ENCODE results near the gene LMBRD1.
"Not testable (repeated sequence)": the region's sequence is repeated elsewhere in the genome, so short reads cannot be mapped to it uniquely, and the experiment has no call there.

The LMBRD1 gene

GRCh38 chr6:69796073-69796641 lies 653 bp downstream of the LMBRD1 start:
- DNase-seq: no peak

GRCh38 chr6:69795469-69796072 lies 1.2 kb downstream of the LMBRD1 start:
- DNase-seq: no peak

- no peak for DNase-seq
These were observed 4.5 kb downstream of the LMBRD1 start for GRCh38 chr6:69792292-69792691.

- no peak for DNase-seq
These were observed 5.7 kb downstream of the LMBRD1 start for GRCh38 chr6:69791065-69791471.

GRCh38 chr6:69790629-69791028 lies 6.2 kb downstream of the LMBRD1 start:
- no peak for DNase-seq

GRCh38 chr6:69789578-69789977 lies 7.2 kb downstream of the LMBRD1 start:
- DNase-seq: no peak

GRCh38 chr6:69787436-69787835 lies 9.4 kb downstream of the LMBRD1 start:
- DNase-seq: not testable (repeated sequence)

- no peak for DNase-seq
These were observed 11.1 kb downstream of the LMBRD1 start for GRCh38 chr6:69785697-69786096.

GRCh38 chr6:69784595-69785377 lies 12.0 kb downstream of the LMBRD1 start:
- no peak for DNase-seq

GRCh38 chr6:69783108-69783507 lies 13.7 kb downstream of the LMBRD1 start:
- no peak for DNase-seq

- no peak for DNase-seq
These were observed 16.1 kb downstream of the LMBRD1 start for GRCh38 chr6:69780585-69781178.

- no peak for DNase-seq
These were observed 20.9 kb downstream of the LMBRD1 start for GRCh38 chr6:69775941-69776340.

- no peak for DNase-seq
These were observed 21.3 kb downstream of the LMBRD1 start for GRCh38 chr6:69775585-69775849.

- DNase-seq: no peak
These were observed 21.8 kb downstream of the LMBRD1 start for GRCh38 chr6:69774740-69775584.

- no peak for DNase-seq
These were observed 25.5 kb downstream of the LMBRD1 start for GRCh38 chr6:69771158-69771906.

- no peak for DNase-seq
These were observed 28.1 kb downstream of the LMBRD1 start for GRCh38 chr6:69768664-69769063.

- no peak for DNase-seq
These were observed 33.0 kb downstream of the LMBRD1 start for GRCh38 chr6:69763763-69764162.

GRCh38 chr6:69761853-69762252 lies 35.0 kb downstream of the LMBRD1 start:
- no peak for DNase-seq

GRCh38 chr6:69758214-69758613 lies 38.6 kb downstream of the LMBRD1 start:
- no peak for DNase-seq

- DNase-seq: no peak
These were observed 39.9 kb downstream of the LMBRD1 start for GRCh38 chr6:69756907-69757306.

- DNase-seq: no peak
These were observed 40.4 kb downstream of the LMBRD1 start for GRCh38 chr6:69756366-69756765.

GRCh38 chr6:69735027-69735426 lies 61.8 kb downstream of the LMBRD1 start:
- no peak for DNase-seq

Measured in NK-92 treated with Interleukin-12 subunit alpha and Interleukin-12 subunit beta, amount 100 ng/mL, for 24 hours (cell line).